ENCODE measurements around the gene EXOC3L1. TPM values are rescaled to one million over a fixed set of nuclear protein-coding genes. Genes with fewer than 3 reads are reported as not detected.
A peak's percentile ranks its signal among the peaks of the same experiment; 100 is the strongest.

The EXOC3L1 gene
- total RNA-seq, 2 experiments from 2014 or later, result 0.23 TPM; not detected in 1

DNA sequence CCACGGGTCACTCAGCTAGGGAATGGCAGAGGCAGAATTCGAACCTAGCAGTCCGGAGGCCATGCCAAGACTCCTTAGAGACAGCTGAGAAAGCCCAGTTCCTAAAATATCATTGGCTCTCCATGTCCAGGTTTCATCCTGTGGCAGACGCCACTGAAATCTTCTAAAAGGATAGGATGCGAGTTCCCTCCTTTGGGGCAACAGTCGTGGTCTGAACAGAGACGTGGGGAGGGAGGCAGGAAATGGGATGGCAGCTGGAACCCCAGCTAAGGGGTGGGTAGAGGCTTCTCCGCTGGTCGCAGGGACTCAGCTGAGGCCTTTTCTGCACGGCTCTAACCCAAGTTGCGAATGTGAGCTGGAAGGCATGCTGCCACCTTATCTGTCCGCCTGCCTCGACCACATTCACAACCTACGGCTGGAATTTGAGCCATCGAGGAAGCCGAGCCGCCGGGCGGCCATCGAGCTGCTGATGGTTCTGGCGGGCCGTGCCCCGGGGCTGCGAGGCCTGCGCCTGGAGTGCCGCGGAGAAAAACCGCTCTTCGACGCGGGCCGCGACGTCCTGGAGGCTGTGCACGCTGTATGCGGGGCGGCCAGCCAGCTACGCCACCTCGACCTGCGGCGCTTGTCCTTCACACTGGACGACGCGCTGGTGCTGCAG, 27.3 kb downstream of the EXOC3L1 start:
- no peak for DNase-seq
- Mint-ChIP-seq H3K9me3 (no peaks in the 10 kb centered on the region), H3K27ac (no peak overlapping the region), H3K4me1 (ENCODE audit: low read depth) (peaks cover 52% of the 10 kb centered on the region), H3K4me3 (peak overlapping the region; percentile 15), H3K36me3 (ENCODE audit: low read depth) (peaks cover 24% of the 10 kb centered on the region), H3K27me3 (peaks cover 48% of the 10 kb centered on the region)
- POLR2A ChIA-PET, result interaction anchor here (0.5 to 5.6 kb wide), 5 partner anchors 11 to 149 kb away, joined by 3 to 67 read pairs (median 3); partner anchors contain the start of genes B3GNT9 and NOL3
- CTCF ChIA-PET, result interaction anchor here (0.9 to 15.9 kb wide), 13 partner anchors 7 to 202 kb away, joined by 3 to 209 read pairs (median 5); partner anchors contain the start of genes CES3, HSF4 and NOL3
- intact Hi-C loops (cut with micrococcal nuclease), result no loop called here
- TF ChIP-seq, protein P1, sequence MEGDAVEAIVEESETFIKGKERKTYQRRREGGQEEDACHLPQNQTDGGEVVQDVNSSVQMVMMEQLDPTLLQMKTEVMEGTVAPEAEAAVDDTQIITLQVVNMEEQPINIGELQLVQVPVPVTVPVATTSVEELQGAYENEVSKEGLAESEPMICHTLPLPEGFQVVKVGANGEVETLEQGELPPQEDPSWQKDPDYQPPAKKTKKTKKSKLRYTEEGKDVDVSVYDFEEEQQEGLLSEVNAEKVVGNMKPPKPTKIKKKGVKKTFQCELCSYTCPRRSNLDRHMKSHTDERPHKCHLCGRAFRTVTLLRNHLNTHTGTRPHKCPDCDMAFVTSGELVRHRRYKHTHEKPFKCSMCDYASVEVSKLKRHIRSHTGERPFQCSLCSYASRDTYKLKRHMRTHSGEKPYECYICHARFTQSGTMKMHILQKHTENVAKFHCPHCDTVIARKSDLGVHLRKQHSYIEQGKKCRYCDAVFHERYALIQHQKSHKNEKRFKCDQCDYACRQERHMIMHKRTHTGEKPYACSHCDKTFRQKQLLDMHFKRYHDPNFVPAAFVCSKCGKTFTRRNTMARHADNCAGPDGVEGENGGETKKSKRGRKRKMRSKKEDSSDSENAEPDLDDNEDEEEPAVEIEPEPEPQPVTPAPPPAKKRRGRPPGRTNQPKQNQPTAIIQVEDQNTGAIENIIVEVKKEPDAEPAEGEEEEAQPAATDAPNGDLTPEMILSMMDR (IDR thresholded peaks at IDR 0.05), result no peak
- no peak for ATAC-seq

GRCh38 chr16:67161595-67162058, 28.3 kb downstream of the EXOC3L1 start:
- CTCF ChIA-PET, result interaction anchor here (1.4 to 15.9 kb wide), 6 partner anchors 10 to 142 kb away, joined by 5 to 209 read pairs (median 18); partner anchors contain the start of genes HSF4 and NOL3
- peaks cover 20% of the 10 kb centered on the region for H3K36me3 Mint-ChIP-seq (ENCODE audit: low read depth)
- H3K9me3 Mint-ChIP-seq, result no peaks in the 10 kb centered on the region
- intact Hi-C loops (cut with micrococcal nuclease), result no loop called here
- peak overlapping the region; percentile 90 for H3K4me3 Mint-ChIP-seq
- DNase-seq, result peak; percentile 1
- H3K4me1 Mint-ChIP-seq (ENCODE audit: low read depth), result peaks cover 53% of the 10 kb centered on the region
- ATAC-seq, result no peak
- no peak overlapping the region for H3K27ac Mint-ChIP-seq
- H3K27me3 Mint-ChIP-seq, result peaks cover 39% of the 10 kb centered on the region
- TF ChIP-seq, protein P1 (IDR thresholded peaks at IDR 0.05), result no peak
- POLR2A ChIA-PET, result interaction anchor here (0.8 to 5.6 kb wide), 3 partner anchors 11 to 33 kb away, joined by 3 to 67 read pairs (median 3); partner anchors contain the start of genes B3GNT9 and NOL3

GRCh38 chr16:67158637-67159600, 31.0 kb downstream of the EXOC3L1 start:
- CTCF ChIA-PET, result interaction anchor here (0.8 to 15.9 kb wide), 10 partner anchors 8 to 205 kb away, joined by 3 to 209 read pairs (median 4); partner anchors contain the start of genes B3GNT9, CES3, HSF4 and NOL3
- ATAC-seq (peak; percentile 63), DNase-seq (peak; percentile 94)
- peak overlapping the region; percentile 92 for H3K27ac Mint-ChIP-seq
- no peaks in the 10 kb centered on the region for H3K9me3 Mint-ChIP-seq
- intact Hi-C loops (cut with micrococcal nuclease), result loop anchor here (5.0 kb wide), 4 partner anchors 127 to 207 kb away; no protein-coding TSS in a partner anchor
- H3K36me3 Mint-ChIP-seq (ENCODE audit: low read depth), result peaks cover 25% of the 10 kb centered on the region
- H3K4me1 Mint-ChIP-seq (ENCODE audit: low read depth), result peaks cover 47% of the 10 kb centered on the region
- peak overlapping the region; percentile 90 for H3K4me3 Mint-ChIP-seq
- TF ChIP-seq, protein P1 (IDR thresholded peaks at IDR 0.05), result no peak
- POLR2A ChIA-PET, result interaction anchor here (0.6 to 5.6 kb wide), 9 partner anchors 8 to 225 kb away, joined by 3 to 67 read pairs (median 4); partner anchors contain the start of genes B3GNT9 and NOL3
- H3K27me3 Mint-ChIP-seq, result peaks cover 27% of the 10 kb centered on the region

DNA sequence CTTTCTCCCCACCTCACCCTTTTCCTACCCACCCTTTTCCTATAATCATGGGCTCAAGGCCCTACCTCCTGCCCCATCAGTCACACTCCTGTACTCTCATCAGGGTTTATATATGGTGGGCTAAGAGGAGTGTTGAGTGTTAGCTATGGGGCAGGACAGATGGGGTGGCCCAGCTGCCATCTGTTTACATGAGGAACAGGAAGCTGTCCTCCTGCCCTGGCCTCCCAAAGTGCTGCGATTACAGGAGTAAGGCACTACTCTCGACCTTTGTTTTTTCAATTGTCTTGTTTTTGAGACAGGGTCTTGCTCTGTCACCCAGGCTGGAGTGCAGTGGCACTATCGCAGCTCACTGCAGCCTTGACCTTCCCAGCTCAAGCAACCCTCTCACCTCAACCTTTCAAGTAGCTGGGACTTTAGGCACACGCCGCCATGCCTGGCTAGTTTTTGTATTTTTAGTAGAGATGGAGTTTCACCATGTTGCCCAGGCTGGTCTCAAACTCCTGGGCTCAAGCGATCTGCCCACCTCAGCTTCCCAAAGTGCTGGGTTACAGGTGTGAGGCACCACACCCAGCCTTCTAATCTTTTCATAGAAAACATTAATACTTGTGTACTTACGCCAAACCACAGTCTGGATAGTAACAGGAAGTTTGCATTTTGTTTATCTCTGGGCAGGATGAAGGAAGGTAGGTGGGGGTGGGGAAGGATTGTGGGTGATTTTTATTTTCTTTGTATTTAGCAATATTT, 31.9 kb downstream of the EXOC3L1 start:
- Mint-ChIP-seq H3K36me3 (ENCODE audit: low read depth) (peaks cover 25% of the 10 kb centered on the region), H3K27ac (peak overlapping the region; percentile 92), H3K9me3 (no peaks in the 10 kb centered on the region), H3K4me3 (peak overlapping the region; percentile 90), H3K27me3 (peaks cover 25% of the 10 kb centered on the region), H3K4me1 (ENCODE audit: low read depth) (peaks cover 49% of the 10 kb centered on the region)
- ChIA-PET POLR2A (interaction anchor here (0.6 to 5.6 kb wide), 9 partner anchors 9 to 224 kb away, joined by 3 to 67 read pairs (median 4); partner anchors contain the start of gene NOL3), CTCF (interaction anchor here (1.0 to 15.9 kb wide), 10 partner anchors 14 to 211 kb away, joined by 3 to 209 read pairs (median 4); partner anchors contain the start of genes HSF4 and NOL3)
- ATAC-seq (no peak), DNase-seq (peak; percentile 13)
- intact Hi-C loops (cut with micrococcal nuclease), result loop anchor here (5.0 kb wide), 4 partner anchors 126 to 206 kb away; no protein-coding TSS in a partner anchor
- TF ChIP-seq, protein P1 (IDR thresholded peaks at IDR 0.05), result no peak
